NCI-H774 (cell line): ENCODE results near the gene RHEX.
"Not testable (repeated sequence)": the region's sequence is repeated elsewhere in the genome, so short reads cannot be mapped to it uniquely, and the experiment has no call there.

Experiments
- DNase-seq: peaks from one replicate; lab custom pipeline; 2025; lab: John Stamatoyannopoulos, UW

Gene RHEX

GRCh38 chr1:206052919-206053610, at the start of gene RHEX:
TSS of gene RHEX (plus strand) at chr1:206053173. CDS start at chr1:206097829, 44,656 bp downstream.
- DNase-seq: not testable (repeated sequence)

GRCh38 chr1:206003854-206004800, 48.8 kb upstream of the RHEX start:
- no peak for DNase-seq

- no peak for DNase-seq
Measured at GRCh38 chr1:206004826-206005225, 48.1 kb upstream of the RHEX start.

GRCh38 chr1:206005234-206005633, 47.7 kb upstream of the RHEX start:
- no peak for DNase-seq

GRCh38 chr1:206005778-206006180, 47.2 kb upstream of the RHEX start:
- DNase-seq: no peak

- DNase-seq: no peak
Measured at GRCh38 chr1:206006946-206007345, 46.0 kb upstream of the RHEX start.

GRCh38 chr1:206010060-206010459, 42.9 kb upstream of the RHEX start:
- no peak for DNase-seq

GRCh38 chr1:206011057-206011456, 41.9 kb upstream of the RHEX start:
- no peak for DNase-seq

- no peak for DNase-seq
Measured at GRCh38 chr1:206012086-206012859, 40.7 kb upstream of the RHEX start.

- no peak for DNase-seq
Measured at GRCh38 chr1:206013026-206013795, 39.8 kb upstream of the RHEX start.

- no peak for DNase-seq
Measured at GRCh38 chr1:206014601-206015000, 38.4 kb upstream of the RHEX start.

- no peak for DNase-seq
Measured at GRCh38 chr1:206015071-206015470, 37.9 kb upstream of the RHEX start.

- no peak for DNase-seq
Measured at GRCh38 chr1:206020393-206021007, 32.5 kb upstream of the RHEX start.

- no peak for DNase-seq
Measured at GRCh38 chr1:206021008-206021625, 31.9 kb upstream of the RHEX start.

GRCh38 chr1:206021626-206022365, 31.2 kb upstream of the RHEX start:
- DNase-seq: no peak

GRCh38 chr1:206022766-206023165, 30.2 kb upstream of the RHEX start:
- no peak for DNase-seq

- DNase-seq: no peak
Measured at GRCh38 chr1:206023695-206024094, 29.3 kb upstream of the RHEX start, which contains the start of gene CTSE. TSS of gene CTSE (minus strand) at chr1:206023895. CDS start at chr1:206023791, 104 bp downstream.

GRCh38 chr1:206025283-206025820, 27.6 kb upstream of the RHEX start:
- no peak for DNase-seq

- DNase-seq: no peak
Measured at GRCh38 chr1:206029484-206029883, 23.5 kb upstream of the RHEX start.

GRCh38 chr1:206030191-206030590, 22.8 kb upstream of the RHEX start:
- no peak for DNase-seq
